Small intestine (tissue), 7 donors: ENCODE measurements around the gene VCAN. TPM values are rescaled to one million over a fixed set of nuclear protein-coding genes. Genes with fewer than 3 reads are reported as not detected.
A peak's percentile ranks its signal among the peaks of the same experiment; 100 is the strongest.

Experiments used
- DNase-seq, 2 donors: peaks; one replicate each; pipeline versions ENCODE4 v3.0.0 to v3.0.0-alpha.2; 2013
- FAIRE-seq: peaks from 2 replicates; lab custom pipeline; 2012; peaks lifted over from hg19 to GRCh38; lab: Jason Lieb, UNC
- H3K27ac ChIP-seq, 3 donors: one replicate each; pipeline ENCODE4 v1.5.1; 2013; ENCODE audit warnings: low read length in 2 of 3, mild to moderate bottlenecking in 2 of 3, control low read depth in 1 of 3, inconsistent platforms in 1 of 3, low read depth in 1 of 3, moderate library complexity in 1 of 3
- H3K27me3 ChIP-seq, 3 donors: one replicate each; pipeline ENCODE4 v1.6.1; 2013; ENCODE audit warnings: low read length in 3 of 3, inconsistent platforms in 1 of 3; ENCODE audit not compliant: control insufficient read depth in 3 of 3, insufficient read depth in 3 of 3
- H3K36me3 ChIP-seq, 3 donors: one replicate each; pipeline ENCODE4 v1.6.1; 2013; ENCODE audit warnings: low read length in 3 of 3, inconsistent platforms in 1 of 3, low read depth in 1 of 3, mild to moderate bottlenecking in 1 of 3, moderate library complexity in 1 of 3; ENCODE audit not compliant: control insufficient read depth in 3 of 3, insufficient read depth in 2 of 3
- H3K4me1 ChIP-seq, 3 donors: one replicate each; pipeline ENCODE4 v1.6.1; 2013; ENCODE audit warnings: low read length in 2 of 3, inconsistent platforms in 1 of 3, low read depth in 1 of 3, mild to moderate bottlenecking in 1 of 3, moderate library complexity in 1 of 3; ENCODE audit not compliant: control insufficient read depth in 3 of 3, insufficient read depth in 2 of 3
- H3K4me3 ChIP-seq, 3 donors: one replicate each; pipeline ENCODE4 v1.5.1; 2013; ENCODE audit warnings: low read length in 3 of 3, control low read depth in 1 of 3, inconsistent platforms in 1 of 3, low read depth in 1 of 3, mild to moderate bottlenecking in 1 of 3, moderate library complexity in 1 of 3
- H3K9me3 ChIP-seq, 2 donors: one replicate each; pipeline ENCODE4 v1.6.1; 2013; ENCODE audit warnings: low read depth in 1 of 2, low read length in 1 of 2; ENCODE audit not compliant: control insufficient read depth in 2 of 2, insufficient read depth in 1 of 2
- whole genome bisulfite sequencing, 3 donors: extraction: QIAGEN DNeasy Blood & Tissue Kit; methylation state at CpG; one replicate each; pipeline ENCODE4 v1.1.7; 2013; 5-methylcytosine and 5-hydroxymethylcytosine counted together
- polyA plus RNA-seq, 4 donors: library from polyadenylated mRNA; stranded (reverse) in 3 of 4; unstranded in 1 of 4; fragments of 200-250 nt in 3 of 4; fragments of 120-200 nt in 1 of 4; gene quantifications; one replicate each; pipeline versions ENCODE4 v1.2.1 to v1.2.3, GENCODE V29; 2013
- donor health status: healthy with polysubstance abuse.
- donor health status: control.
- donor health status: control.
- donor health status: Bipolar disorder and iron deficiency.
- donor health status: healthy.

The VCAN gene
- polyA plus RNA-seq, 4 donors: 0.67 to 66.4 (median 2.0) TPM

DNA sequence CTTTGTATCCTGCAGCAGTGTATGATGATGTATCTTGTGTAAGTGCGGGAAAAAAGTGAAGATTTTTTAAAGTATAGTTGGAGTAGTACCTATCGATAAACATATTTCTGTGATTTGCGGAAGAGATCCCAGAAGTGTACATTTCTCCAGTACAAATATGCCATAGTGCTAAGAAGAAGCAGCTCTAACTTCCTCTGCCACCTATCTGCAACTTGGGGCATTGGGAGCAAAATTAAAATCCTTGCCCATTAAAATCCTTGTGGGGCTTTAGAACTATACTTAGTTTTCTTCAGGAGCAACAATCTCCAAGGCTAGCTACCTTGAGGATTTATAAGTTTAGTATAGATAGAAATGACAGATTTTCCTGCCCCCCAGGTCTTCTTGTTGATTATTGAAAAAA lies 123.7 kb downstream of the VCAN start:
- DNase-seq: no peak
- peaks cover 0 to 2% (median 0%) of the 10 kb centered on the region in 3 donors for H3K4me1 ChIP-seq
- no peaks in the 10 kb centered on the region for H3K27me3 ChIP-seq
- 94 to 97% (median 96%) methylated on average over 3 of the region's 3 CpGs for WGBS, 3 donors
- H3K9me3 ChIP-seq: no peaks in the 10 kb centered on the region
- H3K4me3 ChIP-seq: no peak overlapping the region
- no peaks in the 10 kb centered on the region for H3K36me3 ChIP-seq
- FAIRE-seq: no peak
- H3K27ac ChIP-seq: no peak overlapping the region

DNA sequence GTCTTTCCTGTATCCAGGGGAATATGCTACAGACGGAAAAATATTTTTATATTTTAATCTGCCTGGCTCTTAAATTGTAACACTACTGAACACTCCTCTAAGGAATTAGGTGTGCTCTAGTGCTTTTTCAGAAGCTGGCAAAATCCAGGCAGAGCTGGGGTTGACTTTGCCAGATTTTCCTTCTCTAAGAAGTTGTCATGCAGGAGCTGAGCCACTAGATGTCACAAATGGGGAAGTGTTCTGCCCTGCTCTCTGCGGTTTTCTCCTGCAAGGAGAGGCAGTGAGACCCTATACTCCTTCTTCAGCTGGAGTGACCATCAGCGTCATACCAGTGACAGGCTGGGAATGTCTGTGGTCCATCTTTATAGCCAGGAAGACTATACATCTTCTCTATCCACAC lies 136.6 kb downstream of the VCAN start:
- Histone ChIP-seq H3K27me3 (peaks cover 0 to 3% (median 0%) of the 10 kb centered on the region in 3 donors), H3K4me1 (no peaks in the 10 kb centered on the region), H3K36me3 (no peaks in the 10 kb centered on the region), H3K27ac (no peak overlapping the region), H3K4me3 (no peak overlapping the region), H3K9me3 (no peaks in the 10 kb centered on the region)
- WGBS, 3 donors: 6 to 8% (median 6%) methylated on average over 3 of the region's 3 CpGs
- FAIRE-seq (no peak), DNase-seq (peak; percentile 13 to 32)

DNA sequence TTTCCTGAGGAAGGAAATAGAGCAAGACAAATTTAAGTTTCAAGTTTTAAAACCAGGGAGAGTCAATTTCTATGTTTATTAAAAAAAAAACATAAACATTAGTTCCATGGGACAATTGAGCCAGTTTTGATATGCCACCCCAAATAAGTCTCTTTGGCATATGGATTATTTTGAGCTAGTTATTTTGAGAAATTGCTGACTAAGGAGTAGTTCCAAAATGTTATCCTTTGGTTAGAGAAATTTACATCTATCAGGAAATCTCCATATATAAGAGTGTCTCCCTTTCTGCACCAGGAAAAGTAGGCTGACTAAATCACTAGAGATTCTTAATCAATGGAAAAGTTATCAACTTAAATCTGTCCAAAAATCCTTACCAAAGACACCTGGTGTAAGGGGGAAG lies 143.3 kb downstream of the VCAN start:
- DNase-seq (no peak), FAIRE-seq (no peak)
- no peak overlapping the region for H3K27ac ChIP-seq
- no peaks in the 10 kb centered on the region for H3K36me3 ChIP-seq
- H3K4me1 ChIP-seq: no peaks in the 10 kb centered on the region
- H3K9me3 ChIP-seq: peaks cover 0 to 4% of the 10 kb centered on the region in 2 donors
- no peaks in the 10 kb centered on the region for H3K27me3 ChIP-seq
- H3K4me3 ChIP-seq: no peak overlapping the region

DNA sequence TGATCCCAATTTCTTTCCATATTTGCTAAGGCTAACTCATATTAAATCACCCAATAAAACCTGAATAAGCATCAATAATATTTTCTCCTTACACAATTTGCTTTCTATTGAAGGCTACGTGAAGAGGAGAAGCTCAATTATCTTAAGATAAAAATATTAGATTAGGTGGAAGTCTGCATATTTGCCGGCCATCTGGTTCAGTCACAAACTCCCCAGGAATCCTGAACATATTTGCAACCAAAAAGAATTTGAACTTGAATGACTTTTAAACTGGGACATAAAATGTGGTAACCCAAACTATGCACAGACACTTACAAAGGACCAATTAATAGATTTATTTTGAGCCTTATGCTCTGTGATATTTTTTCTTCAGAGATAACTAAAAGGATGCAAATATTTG lies 156.8 kb downstream of the VCAN start:
- H3K4me3 ChIP-seq: no peak overlapping the region
- no peaks in the 10 kb centered on the region for H3K9me3 ChIP-seq
- H3K27me3 ChIP-seq: no peaks in the 10 kb centered on the region
- FAIRE-seq (no peak), DNase-seq (no peak)
- 63 to 66% (median 65%) methylated on average over 2 of the region's 2 CpGs for WGBS, 3 donors
- no peaks in the 10 kb centered on the region for H3K4me1 ChIP-seq
- no peak overlapping the region for H3K27ac ChIP-seq
- no peaks in the 10 kb centered on the region for H3K36me3 ChIP-seq

Other genes with a start within 250 kb of the VCAN start
- 1 to 10 TPM in 2 of 4 donors, under 1 TPM in 2; 0.07 to 3.9 (median 1.0) TPM for gene HAPLN1, start 249.1 kb downstream of the VCAN start, polyA plus RNA-seq